SK-N-SH (cell line): ENCODE measurements around the gene RNF149.

Experiments
- EZH2phosphoT487 ChIP-seq: fragments of 200-600 bp; sonication (generic); IDR thresholded peaks from 2 replicates; pipeline ENCODE4 v1.6.1; 2017; ENCODE audit warnings: low read depth, mixed run types, mild to moderate bottlenecking, antibody characterized with exemption, moderate library complexity, borderline replicate concordance
- MAX ChIP-seq: IDR thresholded peaks from 2 replicates; pipeline ENCODE4 v1.4.0; 2012; ENCODE audit warnings: low read depth
- RFX5 ChIP-seq: IDR thresholded peaks from 2 replicates; pipeline ENCODE4 v1.6.1; 2012; ENCODE audit warnings: mild to moderate bottlenecking, improper control_type of control experiment, low read length
- TCF12 ChIP-seq: IDR thresholded peaks from 2 replicates; pipeline ENCODE4 v1.4.0; 2012
- TF ChIP-seq, protein P1 (sequence below): fragments of 150-350 bp; IDR thresholded peaks from 2 replicates; pipeline ENCODE4 v1.6.1; 2017; ENCODE audit warnings: antibody characterized with exemption, low read length, low read depth, borderline replicate concordance

GRCh38 chr2:101310090-101310833 is 1.8 kb upstream of the RNF149 start:
- TF ChIP-seq TCF12 (no peak), EZH2phosphoT487 (no peak), RFX5 (no peak), MAX (no peak)
- TF ChIP-seq, protein P1, sequence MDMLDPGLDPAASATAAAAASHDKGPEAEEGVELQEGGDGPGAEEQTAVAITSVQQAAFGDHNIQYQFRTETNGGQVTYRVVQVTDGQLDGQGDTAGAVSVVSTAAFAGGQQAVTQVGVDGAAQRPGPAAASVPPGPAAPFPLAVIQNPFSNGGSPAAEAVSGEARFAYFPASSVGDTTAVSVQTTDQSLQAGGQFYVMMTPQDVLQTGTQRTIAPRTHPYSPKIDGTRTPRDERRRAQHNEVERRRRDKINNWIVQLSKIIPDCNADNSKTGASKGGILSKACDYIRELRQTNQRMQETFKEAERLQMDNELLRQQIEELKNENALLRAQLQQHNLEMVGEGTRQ, result no peak
